HepG2 (cell line): ENCODE data around the gene SMIM13. TPM values are rescaled to one million over a fixed set of nuclear protein-coding genes. Genes with fewer than 3 reads are reported as not detected.

Experiments
- ARHGAP35 ChIP-seq: sonication (generic); formaldehyde crosslinking; IDR thresholded peaks from 2 replicates; pipeline ENCODE4 v1.9.0; 2022; ENCODE audit warnings: mild to moderate bottlenecking, inconsistent platforms, moderate library complexity, missing genetic modification reagents, borderline replicate concordance
- ARID3A ChIP-seq: IDR thresholded peaks from 2 replicates; pipeline ENCODE4 v1.6.1; 2012; ENCODE audit warnings: low read depth, low read length, improper control_type of control experiment
- KLF12 ChIP-seq: sonication (generic); formaldehyde crosslinking; IDR thresholded peaks from 2 replicates; pipeline ENCODE4 v1.4.0; 2020; ENCODE audit warnings: missing genetic modification reagents, borderline replicate concordance
- KLF16 ChIP-seq, 2 experiments: sonication (generic) in 1 of 2; formaldehyde crosslinking in 1 of 2; IDR thresholded peaks; 2 replicates each; pipeline versions ENCODE4 v1.6.1 to v1.8.0; 2016 to 2023; ENCODE audit warnings: missing genetic modification reagents in 2 of 2, missing compliant biosample characterization in 1 of 2
- KLF9 ChIP-seq: IDR thresholded peaks from 2 replicates; pipeline ENCODE4 v1.6.1; 2016; ENCODE audit warnings: low read depth
- MED13 ChIP-seq: sonication (generic); formaldehyde crosslinking; IDR thresholded peaks from 2 replicates; pipeline ENCODE4 v1.5.0; 2020; ENCODE audit warnings: missing genetic modification reagents
- MEIS2 ChIP-seq: sonication (generic); formaldehyde crosslinking; IDR thresholded peaks from 2 replicates; pipeline ENCODE4 v1.9.0; 2021; ENCODE audit warnings: mild to moderate bottlenecking, missing genetic modification reagents
- MTF2 ChIP-seq: sonication (generic); formaldehyde crosslinking; IDR thresholded peaks from 2 replicates; pipeline ENCODE4 v1.5.0; 2020; ENCODE audit warnings: missing genetic modification reagents, borderline replicate concordance
- PLRG1 ChIP-seq: fragments of 450-650 bp; conservative IDR thresholded peaks from 2 replicates; pipeline ENCODE4 v1.6.1; 2016
- RBM39 ChIP-seq: fragments of 200-400 bp; formaldehyde crosslinking; IDR thresholded peaks from one replicate; pipeline ENCODE4 v1.6.1; 2018; ENCODE audit warnings: antibody characterized with exemption, mild to moderate bottlenecking, low read depth, low read length; ENCODE audit not compliant: poor library complexity, severe bottlenecking
- SP2 ChIP-seq: sonication (generic); formaldehyde crosslinking; IDR thresholded peaks from 2 replicates; pipeline ENCODE4 v1.5.1; 2020; ENCODE audit warnings: mild to moderate bottlenecking, missing genetic modification reagents
- STAG1 ChIP-seq: sonication (generic); formaldehyde crosslinking; IDR thresholded peaks from 2 replicates; pipeline ENCODE4 v1.4.0; 2020; ENCODE audit warnings: missing genetic modification reagents
- U2AF1 ChIP-seq: fragments of 200-400 bp; formaldehyde crosslinking; optimal IDR thresholded peaks from 2 replicates; pipeline ENCODE3; 2017; ENCODE audit warnings: mild to moderate bottlenecking, low read depth, low read length
- ZC3H13 ChIP-seq: sonication (generic); formaldehyde crosslinking; IDR thresholded peaks from 2 replicates; pipeline ENCODE4 v1.8.1; 2023; ENCODE audit warnings: mild to moderate bottlenecking, missing genetic modification reagents, moderate library complexity
- ZFYVE20 ChIP-seq: sonication (generic); formaldehyde crosslinking; IDR thresholded peaks from 2 replicates; pipeline ENCODE4 v1.8.0; 2023; ENCODE audit warnings: low read depth, mild to moderate bottlenecking, moderate library complexity, missing genetic modification reagents, borderline replicate concordance
- ZNF180 ChIP-seq: sonication (generic); formaldehyde crosslinking; IDR thresholded peaks from 2 replicates; pipeline ENCODE4 v1.4.0; 2020; ENCODE audit warnings: low read depth, missing genetic modification reagents, borderline replicate concordance
- ZNF225 ChIP-seq: sonication (generic); formaldehyde crosslinking; IDR thresholded peaks from 2 replicates; pipeline ENCODE4 v1.4.0; 2020; ENCODE audit warnings: mild to moderate bottlenecking, missing genetic modification reagents
- ZNF274 ChIP-seq: sonication (generic); formaldehyde crosslinking; IDR thresholded peaks from 2 replicates; pipeline ENCODE4 v1.5.1; 2020; ENCODE audit warnings: mild to moderate bottlenecking, missing genetic modification reagents
- ZNF367 ChIP-seq: sonication (generic); formaldehyde crosslinking; IDR thresholded peaks from 2 replicates; pipeline ENCODE4 v1.4.0; 2020; ENCODE audit warnings: missing genetic modification reagents, borderline replicate concordance
- ZNF44 ChIP-seq: sonication (generic); formaldehyde crosslinking; IDR thresholded peaks from 2 replicates; pipeline ENCODE4 v1.5.1; 2020; ENCODE audit warnings: mild to moderate bottlenecking, missing genetic modification reagents
- ZNF644 ChIP-seq: IDR thresholded peaks from 2 replicates; pipeline ENCODE4 v1.6.1; 2016; ENCODE audit warnings: low read depth
- polyA plus RNA-seq, 8 experiments: library from polyadenylated mRNA; depleted of rRNA in 3 of 8; stranded (reverse) in 7 of 8; unstranded in 1 of 8; fragments of >200 nt; fragmentation: Illumina TruSeq in 4 of 8; extraction: Trizol in 4 of 8; gene quantifications; 2 replicates each; pipeline versions ENCODE4 v1.2.1 to v1.2.3, GENCODE V29; 2011 to 2016; ENCODE audit warnings: low read depth in 4 of 8, missing spikeins in 1 of 8, mixed read lengths in 1 of 8; ENCODE audit not compliant: insufficient read depth in 1 of 8
- total RNA-seq, 5 experiments: library from RNA; depleted of rRNA; stranded (reverse); fragments of >200 nt; fragmentation: Illumina TruSeq; extraction: Trizol; gene quantifications; 2 replicates each; pipeline ENCODE4 v1.2.3, GENCODE V29; 2016; ENCODE audit warnings: low read depth in 1 of 5
- TF ChIP-seq, protein P1 (sequence below): sonication (generic); formaldehyde crosslinking; IDR thresholded peaks from 2 replicates; pipeline ENCODE4 v1.4.0; 2020; ENCODE audit warnings: missing genetic modification reagents
- TF ChIP-seq, protein P2 (sequence below): sonication (generic); formaldehyde crosslinking; IDR thresholded peaks from 2 replicates; pipeline ENCODE4 v1.4.0; 2020; ENCODE audit warnings: missing genetic modification reagents
- TF ChIP-seq, protein P3 (sequence below): sonication (generic); formaldehyde crosslinking; IDR thresholded peaks from 2 replicates; pipeline ENCODE4 v1.8.1; 2023; ENCODE audit warnings: missing genetic modification reagents, mild to moderate bottlenecking, borderline replicate concordance

Gene SMIM13
- total and polyA plus RNA-seq, 2 of the 13 experiments (the other 11 are each of a cell fraction or from before 2014, with no cell fraction given), result 2.7 to 10.2 TPM

GRCh38 chr6:11043961-11044711 is 49.5 kb upstream of the SMIM13 start, which contains the start of gene ELOVL2 (continued):
- TF ChIP-seq, protein P1, sequence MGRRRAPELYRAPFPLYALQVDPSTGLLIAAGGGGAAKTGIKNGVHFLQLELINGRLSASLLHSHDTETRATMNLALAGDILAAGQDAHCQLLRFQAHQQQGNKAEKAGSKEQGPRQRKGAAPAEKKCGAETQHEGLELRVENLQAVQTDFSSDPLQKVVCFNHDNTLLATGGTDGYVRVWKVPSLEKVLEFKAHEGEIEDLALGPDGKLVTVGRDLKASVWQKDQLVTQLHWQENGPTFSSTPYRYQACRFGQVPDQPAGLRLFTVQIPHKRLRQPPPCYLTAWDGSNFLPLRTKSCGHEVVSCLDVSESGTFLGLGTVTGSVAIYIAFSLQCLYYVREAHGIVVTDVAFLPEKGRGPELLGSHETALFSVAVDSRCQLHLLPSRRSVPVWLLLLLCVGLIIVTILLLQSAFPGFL, result no peak
- TF ChIP-seq PLRG1 (no peak), SP2 (peak; percentile 30; the same call in 1 of the 2 replicates), KLF12 (peak; percentile 85), ZNF644 (CRISPR knock-in tag) (no peak), MTF2 (CRISPR knock-in tag) (no peak), ZFYVE20 (no peak), ZNF180 (CRISPR knock-in tag) (no peak), ZNF44 (no peak), U2AF1 (no peak), ARHGAP35 (CRISPR knock-in tag) (no peak), STAG1 (CRISPR knock-in tag) (peak; percentile 88), KLF9 (CRISPR knock-in tag) (no peak), MED13 (CRISPR knock-in tag) (0 out of 2 replicates have a peak, but pooled peaks have one; percentile 58), ZC3H13 (no peak), MEIS2 (peak; percentile 49), ZNF225 (CRISPR knock-in tag) (no peak), ZNF367 (CRISPR knock-in tag) (peak; percentile 85; the same call in 1 of the 2 replicates), ZNF274 (CRISPR knock-in tag) (no peak), RBM39 (no peak), KLF16 (CRISPR knock-in tag; IDR thresholded peaks at IDR 0.05) (no peak), ARID3A (peak; percentile 65; the same call in 1 of the 2 replicates)
- TF ChIP-seq, protein P2, sequence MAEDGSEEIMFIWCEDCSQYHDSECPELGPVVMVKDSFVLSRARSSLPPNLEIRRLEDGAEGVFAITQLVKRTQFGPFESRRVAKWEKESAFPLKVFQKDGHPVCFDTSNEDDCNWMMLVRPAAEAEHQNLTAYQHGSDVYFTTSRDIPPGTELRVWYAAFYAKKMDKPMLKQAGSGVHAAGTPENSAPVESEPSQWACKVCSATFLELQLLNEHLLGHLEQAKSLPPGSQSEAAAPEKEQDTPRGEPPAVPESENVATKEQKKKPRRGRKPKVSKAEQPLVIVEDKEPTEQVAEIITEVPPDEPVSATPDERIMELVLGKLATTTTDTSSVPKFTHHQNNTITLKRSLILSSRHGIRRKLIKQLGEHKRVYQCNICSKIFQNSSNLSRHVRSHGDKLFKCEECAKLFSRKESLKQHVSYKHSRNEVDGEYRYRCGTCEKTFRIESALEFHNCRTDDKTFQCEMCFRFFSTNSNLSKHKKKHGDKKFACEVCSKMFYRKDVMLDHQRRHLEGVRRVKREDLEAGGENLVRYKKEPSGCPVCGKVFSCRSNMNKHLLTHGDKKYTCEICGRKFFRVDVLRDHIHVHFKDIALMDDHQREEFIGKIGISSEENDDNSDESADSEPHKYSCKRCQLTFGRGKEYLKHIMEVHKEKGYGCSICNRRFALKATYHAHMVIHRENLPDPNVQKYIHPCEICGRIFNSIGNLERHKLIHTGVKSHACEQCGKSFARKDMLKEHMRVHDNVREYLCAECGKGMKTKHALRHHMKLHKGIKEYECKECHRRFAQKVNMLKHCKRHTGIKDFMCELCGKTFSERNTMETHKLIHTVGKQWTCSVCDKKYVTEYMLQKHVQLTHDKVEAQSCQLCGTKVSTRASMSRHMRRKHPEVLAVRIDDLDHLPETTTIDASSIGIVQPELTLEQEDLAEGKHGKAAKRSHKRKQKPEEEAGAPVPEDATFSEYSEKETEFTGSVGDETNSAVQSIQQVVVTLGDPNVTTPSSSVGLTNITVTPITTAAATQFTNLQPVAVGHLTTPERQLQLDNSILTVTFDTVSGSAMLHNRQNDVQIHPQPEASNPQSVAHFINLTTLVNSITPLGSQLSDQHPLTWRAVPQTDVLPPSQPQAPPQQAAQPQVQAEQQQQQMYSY (CRISPR knock-in tag), result no peak
- TF ChIP-seq, protein P3, sequence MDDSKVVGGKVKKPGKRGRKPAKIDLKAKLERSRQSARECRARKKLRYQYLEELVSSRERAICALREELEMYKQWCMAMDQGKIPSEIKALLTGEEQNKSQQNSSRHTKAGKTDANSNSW, result no peak
